ENCODE data around the gene MED17. TPM values are rescaled to one million over a fixed set of nuclear protein-coding genes. Genes with fewer than 3 reads are reported as not detected.

MED17 gene
- total and polyA plus RNA-seq, 4 experiments from 2014 or later, result 11.3 to 78.5 (median 52.0) TPM

GRCh38 chr11:93861808-93862207 is 77.7 kb downstream of the MED17 start:
- H3K9me3 Mint-ChIP-seq, result no peaks in the 10 kb centered on the region

More at GRCh38 chr11:93861808-93862207, 77.7 kb downstream of the MED17 start:
- H3K36me3 ChIP-seq (ENCODE audit: insufficient read depth, low read length), result no peaks in the 10 kb centered on the region
- H3K27ac Mint-ChIP-seq, result no peak overlapping the region
- no peaks in the 10 kb centered on the region for H3K36me3 Mint-ChIP-seq
- H3K4me3 Mint-ChIP-seq, result no peak overlapping the region
- ChIA-PET CTCF (ENCODE audit: partially characterized antibody) (no interaction called here), POLR2A (ENCODE audit: partially characterized antibody) (no interaction called here)
- H3K27ac ChIP-seq (ENCODE audit: low read depth, low read length), result no peak overlapping the region
- no peaks in the 10 kb centered on the region for H3K27me3 ChIP-seq (ENCODE audit: insufficient read depth, low read length)
- no peak for DNase-seq
- H3K4me1 Mint-ChIP-seq, result no peaks in the 10 kb centered on the region
- no peaks in the 10 kb centered on the region for H3K9me3 ChIP-seq (ENCODE audit: control insufficient read depth in 1 of 2, low read length in 2 of 2)
- H3K4me3 ChIP-seq (ENCODE audit: low read length in 2 of 2), result no peak overlapping the region
- intact Hi-C loops (cut with micrococcal nuclease), result no loop called here
- peaks cover 0 to 3% of the 10 kb centered on the region in 2 donors for H3K27me3 Mint-ChIP-seq
- no peaks in the 10 kb centered on the region for H3K4me1 ChIP-seq (ENCODE audit: insufficient read depth, low read length)

Other genes starting within 250 kb of the MED17 start
- gene SMCO4, start 240.9 kb upstream of the MED17 start, total RNA-seq, result 10 to 100 TPM; 14.5 to 14.7 TPM
- gene SMCO4, start 240.9 kb upstream of the MED17 start, polyA plus RNA-seq, result 10 to 100 TPM; 13.1 to 16.2 TPM
- gene CEP295, start 122.6 kb upstream of the MED17 start, total RNA-seq, result 10 to 100 TPM; 15.4 to 16.7 TPM
- 1 to 10 TPM in 1 of 2 donors, under 1 TPM in 1; 0.43 to 2.0 TPM for gene CEP295, start 122.6 kb upstream of the MED17 start, polyA plus RNA-seq
- 100 to 1,000 TPM; 198 to 199 TPM for gene TAF1D, start 42.8 kb upstream of the MED17 start, total RNA-seq
- 10 to 100 TPM; 17.4 to 29.8 TPM for gene TAF1D, start 42.8 kb upstream of the MED17 start, polyA plus RNA-seq
- gene C11orf54, start 42.6 kb upstream of the MED17 start, total RNA-seq, result 10 to 100 TPM; 31.2 to 36.4 TPM
- 10 to 100 TPM; 13.0 to 17.4 TPM for gene C11orf54, start 42.6 kb upstream of the MED17 start, polyA plus RNA-seq
- not detected for gene VSTM5, start 66.3 kb downstream of the MED17 start, total RNA-seq
- not detected for gene VSTM5, start 66.3 kb downstream of the MED17 start, polyA plus RNA-seq
- gene HEPHL1, start 237.1 kb downstream of the MED17 start, total RNA-seq, result not detected
- not detected for gene HEPHL1, start 237.1 kb downstream of the MED17 start, polyA plus RNA-seq

All from CD4-positive, alpha-beta memory T cell (primary cell).